Measurements from ENCODE around the gene TMBIM6. TPM values are rescaled to one million over a fixed set of nuclear protein-coding genes. Genes with fewer than 3 reads are reported as not detected.

The TMBIM6 gene
- total and polyA plus RNA-seq, 2 experiments from 2014 or later = 510 to 891 TPM

DNA sequence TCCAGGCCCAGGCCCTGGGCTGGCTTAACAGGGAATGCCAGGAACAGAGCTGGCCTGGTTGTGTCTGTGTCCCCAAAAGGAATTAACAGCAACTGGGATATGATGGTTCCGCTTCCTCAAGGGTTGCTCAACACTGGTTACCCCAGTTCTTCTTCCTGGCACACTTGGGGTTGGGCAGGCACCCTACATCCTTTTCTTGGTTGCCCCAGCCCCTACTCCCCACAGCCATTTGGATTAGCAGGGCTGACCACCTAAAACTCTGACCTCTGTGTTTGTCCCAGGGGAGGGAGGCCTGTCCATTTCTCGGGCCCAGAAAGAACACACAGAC, 56.1 kb downstream of the TMBIM6 start:
- Histone ChIP-seq H3K9me3 (ENCODE audit: low read depth) (no peaks in the 10 kb centered on the region), H4K20me1 (ENCODE audit: insufficient read depth) (no peaks in the 10 kb centered on the region), H3K4me1 (ENCODE audit: insufficient read depth) (no peaks in the 10 kb centered on the region), H3K9ac (no peak overlapping the region), H2AFZ (no peak overlapping the region), H3K79me2 (ENCODE audit: insufficient read depth) (no peaks in the 10 kb centered on the region), H3K36me3 (ENCODE audit: low read depth) (peaks cover 28% of the 10 kb centered on the region; the same call in 1 of the 2 replicates), H3K27ac (no peak overlapping the region), H3K9me2 (ENCODE audit: insufficient read depth) (no peaks in the 10 kb centered on the region), H3K4me2 (ENCODE audit: unreplicated experiment) (no peak overlapping the region), H3K4me3 (no peak overlapping the region), H3F3A (ENCODE audit: insufficient read depth) (no peaks in the 10 kb centered on the region), H3K27me3 (replicated peaks; ENCODE audit: insufficient read depth) (no peaks in the 10 kb centered on the region)
- 95 to 97% methylated on average over 2 of the region's 2 CpGs for WGBS, 2 experiments (ENCODE audit: low coverage in 1 of 2, low lambda C conversion rate in 2 of 2, missing lambda C conversion rate in 2 of 2)
- in situ Hi-C loops (cut with MboI) = no loop called here
- DNase-seq = no peak
- TF ChIP-seq EZH2phosphoT487 (IDR thresholded peaks at IDR 0.05; ENCODE audit: insufficient read depth, low read depth) = no peak
- no peak for TF ChIP-seq EZH2 (IDR thresholded peaks at IDR 0.05; ENCODE audit: insufficient read depth, poor library complexity, severe bottlenecking)

DNA sequence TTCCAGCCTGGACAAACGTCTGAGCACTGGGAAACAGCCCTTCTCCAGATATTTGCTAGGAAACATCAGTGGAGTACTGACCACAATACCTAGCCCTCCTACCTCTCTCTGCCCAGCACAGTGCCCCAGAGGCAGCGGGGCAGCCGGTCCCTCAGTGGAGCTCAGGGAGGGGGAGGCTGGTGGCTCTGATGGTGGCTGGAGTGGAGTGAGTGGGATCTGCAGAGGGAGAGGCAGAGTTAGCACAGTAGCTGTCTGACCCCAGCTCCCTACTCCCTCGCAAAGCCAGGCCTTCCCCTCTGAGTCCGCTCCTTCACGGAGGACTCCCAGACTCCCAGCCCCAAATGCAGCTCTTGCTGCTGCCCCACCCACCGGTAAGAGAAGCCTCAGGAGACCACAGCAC, 56.9 kb downstream of the TMBIM6 start:
- H3K27me3 ChIP-seq (replicated peaks; ENCODE audit: insufficient read depth) = no peaks in the 10 kb centered on the region
- H3K27ac ChIP-seq = no peak overlapping the region
- no peak overlapping the region for H3K4me2 ChIP-seq (ENCODE audit: unreplicated experiment)
- H3K4me1 ChIP-seq (ENCODE audit: insufficient read depth) = no peaks in the 10 kb centered on the region
- no peaks in the 10 kb centered on the region for H3F3A ChIP-seq (ENCODE audit: insufficient read depth)
- TF ChIP-seq EZH2phosphoT487 (IDR thresholded peaks at IDR 0.05; ENCODE audit: insufficient read depth, low read depth) (no peak), EZH2 (IDR thresholded peaks at IDR 0.05; ENCODE audit: insufficient read depth, poor library complexity, severe bottlenecking) (no peak)
- no peak for DNase-seq
- H3K36me3 ChIP-seq (ENCODE audit: low read depth) = peaks cover 28% of the 10 kb centered on the region; the same call in 1 of the 2 replicates
- no peak overlapping the region for H2AFZ ChIP-seq
- no peaks in the 10 kb centered on the region for H3K79me2 ChIP-seq (ENCODE audit: insufficient read depth)
- no peak overlapping the region for H3K4me3 ChIP-seq
- H4K20me1 ChIP-seq (ENCODE audit: insufficient read depth) = no peaks in the 10 kb centered on the region
- 65 to 74% methylated on average over 6 to 7 of the region's 7 CpGs for WGBS, 2 experiments (ENCODE audit: low coverage in 1 of 2, low lambda C conversion rate in 2 of 2, missing lambda C conversion rate in 2 of 2)
- H3K9ac ChIP-seq = no peak overlapping the region
- H3K9me2 ChIP-seq (ENCODE audit: insufficient read depth) = no peaks in the 10 kb centered on the region
- H3K9me3 ChIP-seq (ENCODE audit: low read depth) = no peaks in the 10 kb centered on the region
- in situ Hi-C loops (cut with MboI) = no loop called here

DNA sequence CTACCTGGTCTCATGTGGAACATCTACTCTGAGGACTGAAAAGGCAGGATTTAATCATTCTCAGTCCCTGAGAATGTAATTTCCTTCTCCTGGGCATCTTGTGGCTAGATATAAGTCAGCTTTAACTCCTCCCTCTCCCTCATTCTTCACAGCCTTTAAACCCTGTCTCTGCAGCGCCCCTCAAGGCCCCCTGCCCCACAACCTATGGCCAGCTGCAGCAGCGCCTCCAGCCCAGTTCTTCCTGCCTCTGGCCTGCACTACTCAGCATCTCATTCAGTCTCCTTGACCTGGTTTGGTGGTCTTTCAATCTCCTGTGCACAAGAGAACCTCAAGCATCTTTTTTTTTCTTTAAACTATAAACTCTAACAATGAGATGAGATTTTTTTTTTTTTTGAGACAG, 57.6 kb downstream of the TMBIM6 start:
- in situ Hi-C loops (cut with MboI) = no loop called here
- Histone ChIP-seq H3K4me1 (ENCODE audit: insufficient read depth) (no peaks in the 10 kb centered on the region), H3K9me3 (ENCODE audit: low read depth) (no peaks in the 10 kb centered on the region), H4K20me1 (ENCODE audit: insufficient read depth) (no peaks in the 10 kb centered on the region), H3F3A (ENCODE audit: insufficient read depth) (no peaks in the 10 kb centered on the region), H3K4me3 (no peak overlapping the region), H3K36me3 (ENCODE audit: low read depth) (peaks cover 28% of the 10 kb centered on the region; the same call in 1 of the 2 replicates), H3K79me2 (ENCODE audit: insufficient read depth) (no peaks in the 10 kb centered on the region; the same call in 1 of the 2 replicates), H3K4me2 (ENCODE audit: unreplicated experiment) (no peak overlapping the region), H3K9me2 (ENCODE audit: insufficient read depth) (no peaks in the 10 kb centered on the region), H3K27ac (no peak overlapping the region), H3K9ac (no peak overlapping the region), H3K27me3 (replicated peaks; ENCODE audit: insufficient read depth) (no peaks in the 10 kb centered on the region), H2AFZ (no peak overlapping the region)
- TF ChIP-seq EZH2 (IDR thresholded peaks at IDR 0.05; ENCODE audit: insufficient read depth, poor library complexity, severe bottlenecking) (no peak), EZH2phosphoT487 (IDR thresholded peaks at IDR 0.05; ENCODE audit: insufficient read depth, low read depth) (no peak)
- DNase-seq = no peak
- WGBS, 2 experiments (ENCODE audit: low coverage in 1 of 2, low lambda C conversion rate in 2 of 2, missing lambda C conversion rate in 2 of 2) = 95 to 100% methylated on average over 2 of the region's 2 CpGs

DNA sequence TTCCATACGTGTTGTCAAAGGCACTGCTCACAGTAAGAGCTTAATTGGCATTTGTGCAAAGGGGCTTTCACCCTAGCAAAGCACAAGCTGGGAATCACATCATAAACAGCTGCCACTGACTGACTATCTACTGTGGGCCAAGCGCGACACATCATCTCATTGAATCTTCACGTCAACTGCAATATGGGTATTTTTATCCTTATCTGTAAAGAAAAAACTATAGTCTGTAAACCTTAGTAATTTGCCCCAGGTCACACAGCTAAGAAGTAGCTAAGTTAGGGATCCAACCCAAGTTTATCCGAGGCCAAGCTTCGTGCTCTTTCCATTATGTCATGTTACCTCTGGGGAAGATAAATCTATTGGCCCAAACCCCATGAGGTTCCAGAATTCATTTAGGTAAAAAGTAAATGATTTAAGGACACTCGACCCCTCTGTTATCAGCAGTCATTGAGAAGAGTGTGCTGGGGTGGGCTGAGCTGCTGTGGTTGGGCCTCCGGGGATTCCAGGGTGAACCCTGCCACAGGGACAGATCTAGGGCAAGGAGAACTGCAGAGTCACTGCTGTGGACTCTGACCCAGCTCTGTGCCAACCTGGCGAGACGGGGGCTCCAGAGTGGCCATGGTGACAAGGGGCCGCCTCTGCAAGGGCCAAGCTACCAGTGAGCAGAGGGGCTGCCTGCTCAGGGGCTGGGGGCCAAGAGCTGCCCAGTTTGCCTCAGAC, 59.2 kb downstream of the TMBIM6 start:
- Histone ChIP-seq H3K4me2 (ENCODE audit: unreplicated experiment) (no peak overlapping the region), H3K9me2 (ENCODE audit: insufficient read depth) (no peaks in the 10 kb centered on the region), H3K9me3 (ENCODE audit: low read depth) (no peaks in the 10 kb centered on the region), H3K36me3 (ENCODE audit: low read depth) (peaks cover 32% of the 10 kb centered on the region; the same call in 1 of the 2 replicates), H4K20me1 (ENCODE audit: insufficient read depth) (no peaks in the 10 kb centered on the region), H3F3A (ENCODE audit: insufficient read depth) (no peaks in the 10 kb centered on the region), H3K27me3 (replicated peaks; ENCODE audit: insufficient read depth) (no peaks in the 10 kb centered on the region), H3K9ac (no peak overlapping the region), H3K27ac (no peak overlapping the region), H3K4me3 (no peak overlapping the region), H3K79me2 (ENCODE audit: insufficient read depth) (peaks cover 4% of the 10 kb centered on the region), H3K4me1 (ENCODE audit: insufficient read depth) (no peaks in the 10 kb centered on the region), H2AFZ (no peak overlapping the region)
- WGBS, 2 experiments (ENCODE audit: low coverage in 1 of 2, low lambda C conversion rate in 2 of 2, missing lambda C conversion rate in 2 of 2) = 91 to 92% methylated on average over 11 of the region's 11 CpGs
- no peak for DNase-seq
- TF ChIP-seq EZH2 (IDR thresholded peaks at IDR 0.05; ENCODE audit: insufficient read depth, poor library complexity, severe bottlenecking) = no peak
- TF ChIP-seq EZH2phosphoT487 (IDR thresholded peaks at IDR 0.05; ENCODE audit: insufficient read depth, low read depth) = no peak
- in situ Hi-C loops (cut with MboI) = no loop called here

Data from GM23248 (cell line).